Astrocyte (in vitro differentiated cells and primary cell): Measurements from ENCODE around the gene TNFSF11. TPM values are rescaled to one million over a fixed set of nuclear protein-coding genes. Genes with fewer than 3 reads are reported as not detected.

ENCODE experiments used
- DNase-seq: peaks from one replicate; pipeline ENCODE4 v3.0.0-alpha.2; 2010; ENCODE audit warnings: low read depth
- FAIRE-seq: peaks from 2 replicates; lab custom pipeline; 2011; peaks lifted over from hg19 to GRCh38; lab: Jason Lieb, UNC
- H2AFZ ChIP-seq: 2 replicates; pipeline ENCODE4 v1.6.0; 2012; ENCODE audit warnings: low read depth, low read length, inconsistent platforms
- H3K27ac ChIP-seq: 2 replicates; pipeline ENCODE4 v1.5.1; 2011; ENCODE audit warnings: low read depth, low read length, inconsistent platforms
- H3K27me3 ChIP-seq: 2 replicates; pipeline ENCODE4 v1.6.0; 2011; ENCODE audit warnings: low read length, inconsistent platforms; ENCODE audit not compliant: insufficient read depth
- H3K36me3 ChIP-seq: 2 replicates; pipeline ENCODE4 v1.5.1; 2011; ENCODE audit warnings: low read length, inconsistent platforms; ENCODE audit not compliant: insufficient read depth
- H3K4me1 ChIP-seq: 2 replicates; pipeline ENCODE4 v1.5.1; 2011; ENCODE audit warnings: low read length, inconsistent platforms; ENCODE audit not compliant: insufficient read depth
- H3K4me2 ChIP-seq: 2 replicates; pipeline ENCODE4 v1.6.0; 2012; ENCODE audit warnings: low read length, inconsistent platforms
- H3K4me3 ChIP-seq: 2 replicates; pipeline ENCODE4 v1.5.1; 2011; ENCODE audit warnings: low read depth, mild to moderate bottlenecking, low read length, inconsistent platforms; ENCODE audit not compliant: insufficient read depth
- H3K79me2 ChIP-seq: 2 replicates; pipeline ENCODE4 v1.6.0; 2012; ENCODE audit warnings: mild to moderate bottlenecking, low read length, inconsistent platforms; ENCODE audit not compliant: insufficient read depth
- H3K9ac ChIP-seq: 2 replicates; pipeline ENCODE4 v1.6.0; 2012; ENCODE audit warnings: mild to moderate bottlenecking, low read length, inconsistent platforms
- H3K9me3 ChIP-seq: 2 replicates; pipeline ENCODE4 v1.5.1; 2012; ENCODE audit warnings: low read depth, mild to moderate bottlenecking, low read length, inconsistent platforms; ENCODE audit not compliant: insufficient read depth
- H4K20me1 ChIP-seq: 2 replicates; pipeline ENCODE4 v1.6.0; 2012; ENCODE audit warnings: low read length, inconsistent platforms; ENCODE audit not compliant: insufficient read depth
- H3K27ac Mint-ChIP-seq: one replicate; pipeline ENCODE4 v1.8.0; 2021; ENCODE audit warnings: mild to moderate bottlenecking, mixed read lengths; ENCODE audit not compliant: unreplicated experiment
- H3K27me3 Mint-ChIP-seq: one replicate; pipeline ENCODE4 v1.8.0; 2021; ENCODE audit warnings: low read depth, mixed read lengths; ENCODE audit not compliant: unreplicated experiment
- H3K36me3 Mint-ChIP-seq: one replicate; pipeline ENCODE4 v1.8.0; 2021; ENCODE audit warnings: low read depth, mixed read lengths; ENCODE audit not compliant: unreplicated experiment
- H3K4me1 Mint-ChIP-seq: one replicate; pipeline ENCODE4 v1.8.0; 2021; ENCODE audit warnings: low read depth, mixed read lengths; ENCODE audit not compliant: unreplicated experiment
- H3K4me3 Mint-ChIP-seq: one replicate; pipeline ENCODE4 v1.8.0; 2021; ENCODE audit warnings: mild to moderate bottlenecking, moderate library complexity, mixed read lengths; ENCODE audit not compliant: unreplicated experiment
- H3K9me3 Mint-ChIP-seq: one replicate; pipeline ENCODE4 v1.8.0; 2021; ENCODE audit warnings: mild to moderate bottlenecking, mixed read lengths; ENCODE audit not compliant: unreplicated experiment
- CTCF ChIP-seq: IDR thresholded peaks from 2 replicates; pipeline ENCODE4 v1.5.1; 2011; ENCODE audit warnings: low read depth, mild to moderate bottlenecking, inconsistent platforms, low read length, moderate library complexity; ENCODE audit not compliant: insufficient read depth
- EZH2 ChIP-seq: IDR thresholded peaks from 2 replicates; pipeline ENCODE4 v1.6.1; 2012; ENCODE audit warnings: mild to moderate bottlenecking, low read length, inconsistent platforms; ENCODE audit not compliant: insufficient read depth
- total RNA-seq: library from RNA; stranded (reverse); gene quantifications from 2 replicates; pipeline ENCODE4 v1.2.1, GENCODE V29; 2021

Gene TNFSF11
- total RNA-seq, 1 donor from 2014 or later, result not detected

DNA sequence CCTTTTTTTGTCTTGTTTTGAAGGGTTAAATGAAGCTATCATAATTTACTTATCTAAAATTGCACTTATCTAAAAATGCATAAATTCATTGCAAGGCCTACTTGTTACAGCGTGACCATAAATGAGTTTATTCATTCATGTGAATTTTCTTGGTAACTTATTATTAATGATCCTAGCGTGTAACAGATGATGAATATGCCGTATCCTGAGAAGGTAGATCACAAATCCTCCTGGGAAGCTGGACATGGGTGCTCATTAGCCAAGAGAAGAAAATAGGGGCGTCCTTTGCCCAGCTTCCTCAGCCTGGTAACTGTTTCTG lies 21.3 kb downstream of the TNFSF11 start:
- no peak for TF ChIP-seq CTCF
- no peak for TF ChIP-seq EZH2
- Histone ChIP-seq H3K4me2 (no peak overlapping the region), H3K9me3 (no peaks in the 10 kb centered on the region), H3K27ac (no peak overlapping the region), H2AFZ (no peak overlapping the region), H3K9ac (no peak overlapping the region), H3K4me3 (no peak overlapping the region), H3K27me3 (peaks cover 29% of the 10 kb centered on the region), H3K79me2 (no peaks in the 10 kb centered on the region), H3K36me3 (no peaks in the 10 kb centered on the region), H3K4me1 (no peaks in the 10 kb centered on the region), H4K20me1 (no peaks in the 10 kb centered on the region)
- Mint-ChIP-seq H3K9me3 (no peaks in the 10 kb centered on the region), H3K27ac (no peak overlapping the region), H3K36me3 (no peaks in the 10 kb centered on the region), H3K4me3 (no peak overlapping the region), H3K4me1 (no peaks in the 10 kb centered on the region), H3K27me3 (peaks cover 16% of the 10 kb centered on the region)
- FAIRE-seq (no peak), DNase-seq (no peak)

- TF ChIP-seq EZH2 (no peak), CTCF (no peak)
- no peak overlapping the region for H3K27ac ChIP-seq
- peaks cover 7% of the 10 kb centered on the region for H3K27me3 Mint-ChIP-seq
These were observed 23.6 kb downstream of the TNFSF11 start for GRCh38 chr13:42597505-42597904.

GRCh38 chr13:42600943-42601342 lies 27.0 kb downstream of the TNFSF11 start:
- no peak for DNase-seq
- H3K79me2 ChIP-seq, result no peaks in the 10 kb centered on the region
- H3K36me3 ChIP-seq, result no peaks in the 10 kb centered on the region
- peaks cover 1% of the 10 kb centered on the region for H3K27me3 Mint-ChIP-seq
- TF ChIP-seq EZH2 (no peak), CTCF (no peak)
- peaks cover 5% of the 10 kb centered on the region for H3K4me1 Mint-ChIP-seq
- no peak overlapping the region for H2AFZ ChIP-seq
- no peak for FAIRE-seq
- H3K9me3 ChIP-seq, result no peaks in the 10 kb centered on the region
- H3K9ac ChIP-seq, result no peak overlapping the region
- H3K4me3 ChIP-seq, result no peak overlapping the region
- peaks cover 7% of the 10 kb centered on the region for H3K4me1 ChIP-seq
- no peak overlapping the region for H3K27ac ChIP-seq
- H3K4me3 Mint-ChIP-seq, result no peak overlapping the region
- H3K4me2 ChIP-seq, result peak overlapping the region; percentile 17
- H3K27me3 ChIP-seq, result peaks cover 5% of the 10 kb centered on the region
- H3K36me3 Mint-ChIP-seq, result peaks cover 3% of the 10 kb centered on the region
- H3K27ac Mint-ChIP-seq, result no peak overlapping the region
- H4K20me1 ChIP-seq, result no peaks in the 10 kb centered on the region
- no peaks in the 10 kb centered on the region for H3K9me3 Mint-ChIP-seq

More at GRCh38 chr13:42597505-42597904, 23.6 kb downstream of the TNFSF11 start:
- no peaks in the 10 kb centered on the region for H3K36me3 ChIP-seq
- no peak overlapping the region for H3K9ac ChIP-seq
- H3K27me3 ChIP-seq, result peaks cover 13% of the 10 kb centered on the region
- no peak overlapping the region for H2AFZ ChIP-seq
- H4K20me1 ChIP-seq, result no peaks in the 10 kb centered on the region
- H3K4me2 ChIP-seq, result no peak overlapping the region
- H3K4me3 ChIP-seq, result no peak overlapping the region
- H3K36me3 Mint-ChIP-seq, result no peaks in the 10 kb centered on the region
- no peaks in the 10 kb centered on the region for H3K9me3 Mint-ChIP-seq
- FAIRE-seq (no peak), DNase-seq (no peak)
- H3K9me3 ChIP-seq, result no peaks in the 10 kb centered on the region
- H3K4me1 Mint-ChIP-seq, result peaks cover 5% of the 10 kb centered on the region
- H3K4me1 ChIP-seq, result peaks cover 7% of the 10 kb centered on the region
- H3K4me3 Mint-ChIP-seq, result no peak overlapping the region
- H3K27ac Mint-ChIP-seq, result no peak overlapping the region
- H3K79me2 ChIP-seq, result no peaks in the 10 kb centered on the region
